NCI-H187 treated with DMSO at 0.1 percent for 48 hours (cell line): ENCODE data around the gene AHNAK2.

Experiments used
- DNase-seq: peaks from one replicate; lab custom pipeline; 2025; lab: John Stamatoyannopoulos, UW

The AHNAK2 gene

GRCh38 chr14:104937694-104938365, 40.3 kb downstream of the AHNAK2 start:
- DNase-seq = no peak

GRCh38 chr14:104937161-104937560, 41.0 kb downstream of the AHNAK2 start:
- no peak for DNase-seq

GRCh38 chr14:104936361-104937155, 41.6 kb downstream of the AHNAK2 start:
- no peak for DNase-seq

GRCh38 chr14:104935955-104936354, 42.2 kb downstream of the AHNAK2 start:
- DNase-seq = no peak

GRCh38 chr14:104935026-104935650, 43.0 kb downstream of the AHNAK2 start:
- no peak for DNase-seq

GRCh38 chr14:104933746-104934733, 44.1 kb downstream of the AHNAK2 start:
- DNase-seq = no peak

- no peak for DNase-seq
These were observed 45.2 kb downstream of the AHNAK2 start for GRCh38 chr14:104932676-104933631.

- no peak for DNase-seq
These were observed 46.2 kb downstream of the AHNAK2 start for GRCh38 chr14:104931771-104932675.

GRCh38 chr14:104931304-104931770, 46.8 kb downstream of the AHNAK2 start:
- no peak for DNase-seq

GRCh38 chr14:104930526-104931303, 47.5 kb downstream of the AHNAK2 start:
- no peak for DNase-seq

- DNase-seq = no peak
These were observed 48.6 kb downstream of the AHNAK2 start for GRCh38 chr14:104929268-104930230.

GRCh38 chr14:104928391-104929133, 49.6 kb downstream of the AHNAK2 start:
- no peak for DNase-seq

GRCh38 chr14:104927901-104928300, 50.3 kb downstream of the AHNAK2 start:
- DNase-seq = no peak

GRCh38 chr14:104927432-104927816, 50.8 kb downstream of the AHNAK2 start:
- DNase-seq = no peak

- no peak for DNase-seq
These were observed 51.3 kb downstream of the AHNAK2 start for GRCh38 chr14:104926619-104927431.
